Measurements from ENCODE around the gene NCR2. TPM values are rescaled to one million over a fixed set of nuclear protein-coding genes. Genes with fewer than 3 reads are reported as not detected.

The NCR2 gene
- total RNA-seq, 1 experiment from 2014 or later, result not detected

DNA sequence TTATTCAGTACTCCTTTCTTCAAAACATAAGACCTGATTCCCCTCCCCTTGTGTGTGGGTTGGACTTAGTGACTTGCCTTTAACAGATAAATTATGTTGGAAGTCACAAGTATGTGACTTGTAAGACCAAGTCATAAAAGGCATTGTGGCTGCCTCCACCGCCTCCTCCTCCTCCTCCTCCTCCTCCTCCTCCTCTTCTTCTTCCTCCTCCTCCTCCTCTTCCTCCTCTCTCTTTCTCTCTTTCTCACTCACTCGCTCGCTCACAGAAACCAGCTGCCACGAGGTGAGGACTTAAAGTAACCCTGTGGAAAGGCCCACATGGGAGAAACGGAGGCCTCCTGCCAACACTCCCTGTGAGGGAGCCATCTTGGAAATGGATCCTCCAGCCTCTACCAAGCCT lies 64.0 kb downstream of the NCR2 start:
- Histone ChIP-seq H3K79me2 (ENCODE audit: low read depth) (no peaks in the 10 kb centered on the region), H2AFZ (no peak overlapping the region), H3K27me3 (ENCODE audit: insufficient read depth, low read depth) (peaks cover 67% of the 10 kb centered on the region), H3F3A (ENCODE audit: insufficient read depth, low read depth) (no peaks in the 10 kb centered on the region), H3K4me2 (no peak overlapping the region), H3K4me1 (replicated peaks; ENCODE audit: insufficient read depth) (no peaks in the 10 kb centered on the region), H3K27ac (no peak overlapping the region), H3K9me3 (ENCODE audit: insufficient read depth, low read depth) (no peaks in the 10 kb centered on the region), H3K9me2 (ENCODE audit: insufficient read depth) (no peaks in the 10 kb centered on the region), H4K20me1 (ENCODE audit: insufficient read depth) (no peaks in the 10 kb centered on the region), H3K36me3 (ENCODE audit: low read depth) (no peaks in the 10 kb centered on the region), H3K4me3 (no peak overlapping the region)
- intact Hi-C loops (cut with micrococcal nuclease; ENCODE audit: unreplicated experiment), result no loop called here
- ChIA-PET POLR2A (ENCODE audit: unreplicated experiment) (no interaction called here), CTCF (no interaction called here)
- TF ChIP-seq EZH2 (IDR thresholded peaks at IDR 0.05; ENCODE audit: low read depth), result no peak
- TF ChIP-seq CTCF (conservative IDR thresholded peaks at IDR 0.05), result no peak
- DNase-seq, result no peak
- BruUV-seq (replicated peaks), result no TSS peak

Other genes with a start within 250 kb of the NCR2 start
- not detected in 2 replicates for gene TREML1, start 181.3 kb upstream of the NCR2 start, total RNA-seq (2021)
- not detected in 2 replicates for gene TREM2, start 172.5 kb upstream of the NCR2 start, total RNA-seq (2021)
- not detected in 2 replicates for gene TREML2, start 134.5 kb upstream of the NCR2 start, total RNA-seq (2021)
- gene TREML4, start 107.3 kb upstream of the NCR2 start, total RNA-seq (2021), result not detected in 2 replicates
- gene TREM1, start 48.9 kb upstream of the NCR2 start, total RNA-seq (2021), result not detected in 2 replicates
- gene FOXP4, start 210.8 kb downstream of the NCR2 start, total RNA-seq (2021), result 26.0 and 29.4 TPM in 2 replicates

All from PC-9 (cell line).